Putamen (tissue), 1 donor: ENCODE results near the gene LGALS14.
"Not testable (repeated sequence)": the region's sequence is repeated elsewhere in the genome, so short reads cannot be mapped to it uniquely, and the experiment has no call there.

Experiments used
- DNase-seq: peaks from one replicate; pipeline ENCODE4 v3.0.0-alpha.2; 2016; ENCODE audit warnings: low spot score

The LGALS14 gene

DNA sequence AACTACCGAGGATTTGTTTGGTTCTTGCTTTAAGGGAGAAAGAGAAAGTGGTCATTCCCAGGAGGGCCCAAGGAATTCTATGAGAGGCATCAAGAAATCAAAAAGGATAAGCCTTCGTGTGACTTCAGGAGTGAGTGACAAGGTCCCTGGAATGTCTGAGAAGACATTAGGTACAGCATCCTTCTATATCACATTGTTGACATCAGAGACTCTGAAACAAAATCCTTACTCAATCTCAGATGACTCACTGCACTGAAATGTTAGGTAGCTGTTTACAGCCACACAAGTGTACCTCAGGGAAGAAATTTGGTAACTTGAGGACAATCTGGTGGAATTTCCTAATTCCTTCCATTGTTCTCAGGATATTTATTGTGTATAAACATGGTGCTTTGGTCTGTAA lies 7.9 kb upstream of the LGALS14 start:
- no peak for DNase-seq

- DNase-seq = no peak
Measured at GRCh38 chr19:39698535-39698934, 5.7 kb upstream of the LGALS14 start.

- no peak for DNase-seq
Measured at GRCh38 chr19:39701291-39701690, 3.0 kb upstream of the LGALS14 start.

DNA sequence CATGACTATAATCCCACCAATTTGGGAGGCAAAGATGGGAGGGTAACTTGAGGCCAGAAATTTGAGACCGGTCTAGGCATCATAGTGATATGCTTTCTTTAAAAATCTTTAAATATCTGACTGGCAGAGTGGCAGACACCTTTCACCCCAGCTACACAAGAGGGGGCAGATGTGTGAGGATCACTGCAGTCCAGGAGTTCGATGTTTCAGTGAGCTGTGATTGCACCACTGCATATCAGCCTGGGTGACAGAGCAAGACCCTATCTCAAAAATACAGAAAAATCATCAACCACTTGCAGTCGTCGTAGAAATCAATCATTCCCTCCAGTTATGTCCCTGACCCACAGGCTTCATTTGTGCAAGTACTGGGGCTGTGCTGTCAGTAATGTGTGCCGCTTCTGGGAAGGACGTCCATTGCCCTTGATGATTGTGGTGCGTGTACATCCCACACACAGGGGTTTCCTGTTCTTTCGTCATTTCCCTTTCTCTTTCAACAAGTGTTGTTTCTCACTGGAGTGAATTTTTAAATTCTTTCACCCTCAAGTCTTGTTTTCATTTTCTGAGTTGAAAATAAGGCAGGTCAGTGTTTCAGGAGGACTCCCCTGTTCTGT lies 1.4 kb downstream of the LGALS14 start:
- DNase-seq = no peak

DNA sequence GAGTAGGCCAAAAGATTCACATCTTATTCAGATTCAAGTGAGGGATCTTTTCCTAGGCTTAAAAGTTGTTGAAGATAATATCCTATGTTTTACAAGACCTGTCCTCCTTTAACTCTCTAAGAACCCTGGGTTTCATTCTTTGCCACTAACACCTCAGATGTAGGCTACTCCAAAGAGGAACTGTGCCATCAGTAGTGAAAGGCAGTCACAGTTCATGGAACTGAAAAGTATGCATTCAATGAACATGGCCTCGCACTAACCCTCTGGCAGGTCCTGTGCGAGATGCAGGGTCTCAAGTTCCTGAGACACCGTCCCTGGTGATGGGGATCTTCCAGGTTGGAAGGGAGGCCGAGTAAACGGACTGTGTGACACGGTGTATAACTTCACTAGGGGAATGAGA lies 4.3 kb downstream of the LGALS14 start:
- no peak for DNase-seq

- DNase-seq = no peak
Measured at GRCh38 chr19:39709026-39709872, 5.0 kb downstream of the LGALS14 start.

DNA sequence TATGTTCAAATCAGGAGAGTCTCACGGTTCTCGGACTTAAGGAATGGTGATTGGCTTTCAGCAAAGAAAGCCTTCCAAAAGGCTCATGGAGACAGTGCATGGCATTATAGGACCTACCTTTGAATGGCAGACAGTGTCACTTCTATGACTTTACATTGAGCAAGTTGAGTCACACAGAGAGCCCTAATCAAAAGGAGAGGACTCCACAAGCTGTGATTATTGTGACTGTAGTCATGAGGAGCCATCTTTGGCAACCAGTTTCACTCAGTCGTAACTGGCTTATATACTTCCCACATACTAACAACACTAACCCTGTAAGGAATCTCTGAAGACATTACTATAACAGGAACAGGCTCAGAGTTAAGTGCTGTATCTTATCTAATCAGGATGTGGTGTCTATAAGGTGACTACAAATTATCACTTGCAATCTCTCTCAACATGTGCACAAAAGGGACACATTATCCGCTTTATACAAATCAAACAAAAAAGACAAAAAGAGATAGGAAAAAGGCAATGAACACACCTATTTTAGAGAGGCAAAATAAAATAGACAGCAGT lies 6.1 kb downstream of the LGALS14 start:
- DNase-seq = no peak

DNA sequence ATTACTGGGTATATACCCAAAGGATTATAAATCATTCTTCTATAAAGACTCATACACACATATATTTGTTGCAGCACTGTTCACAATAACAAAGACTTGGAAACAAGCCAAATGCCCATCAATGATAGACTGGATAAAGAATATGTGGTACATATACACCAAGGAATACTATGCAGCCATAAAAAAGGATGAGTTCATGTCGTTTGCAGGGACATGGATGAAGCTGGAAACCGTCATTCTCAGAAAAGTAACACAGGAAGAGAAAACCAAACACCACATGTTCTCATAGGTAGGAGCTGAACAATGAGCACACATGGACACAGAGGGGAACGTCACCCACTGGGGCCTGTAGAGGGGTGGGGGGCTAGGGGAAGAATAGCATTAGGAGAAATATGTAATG lies 15.9 kb downstream of the LGALS14 start:
- DNase-seq = not testable (repeated sequence)

DNA sequence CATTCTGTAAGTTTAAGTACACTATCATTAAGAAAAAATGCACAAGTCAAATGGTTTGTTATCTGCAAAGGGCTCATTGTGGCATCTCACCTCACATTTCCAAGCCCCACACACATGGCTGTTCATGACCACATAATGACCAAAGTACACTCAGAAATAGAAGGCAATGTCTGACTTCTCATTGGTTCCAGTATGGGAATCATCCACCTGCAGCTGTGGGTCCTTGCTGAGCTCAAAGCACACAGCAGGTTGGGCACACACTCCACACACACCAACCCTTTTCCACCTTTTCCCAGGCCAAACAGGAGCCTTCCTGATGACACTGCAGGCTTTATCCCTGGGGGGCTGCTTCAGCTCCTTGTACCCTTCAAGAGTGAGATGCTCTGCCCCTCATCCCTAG lies 21.7 kb downstream of the LGALS14 start:
- no peak for DNase-seq

GRCh38 chr19:39727070-39727800 lies 23.0 kb downstream of the LGALS14 start:
- no peak for DNase-seq

DNA sequence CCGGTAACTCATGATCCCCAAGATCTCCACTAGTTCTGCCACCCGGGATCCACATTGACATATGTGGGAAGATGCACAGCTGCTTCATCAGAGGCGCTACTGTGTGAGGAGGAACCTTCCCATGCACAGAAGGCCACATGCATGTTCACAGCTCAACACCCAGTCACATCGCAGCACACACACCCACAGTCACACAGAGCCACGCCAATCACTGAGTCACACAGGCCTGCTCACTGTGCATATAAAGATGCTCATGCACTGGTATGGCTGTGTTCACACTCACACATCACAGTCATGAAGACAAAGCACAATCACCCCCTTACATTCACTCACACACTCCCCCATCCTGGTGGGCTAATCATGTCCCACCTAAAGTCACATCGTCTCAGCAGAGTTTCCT lies 23.8 kb downstream of the LGALS14 start:
- no peak for DNase-seq

GRCh38 chr19:39729594-39729993 lies 25.3 kb downstream of the LGALS14 start:
- DNase-seq = no peak

DNA sequence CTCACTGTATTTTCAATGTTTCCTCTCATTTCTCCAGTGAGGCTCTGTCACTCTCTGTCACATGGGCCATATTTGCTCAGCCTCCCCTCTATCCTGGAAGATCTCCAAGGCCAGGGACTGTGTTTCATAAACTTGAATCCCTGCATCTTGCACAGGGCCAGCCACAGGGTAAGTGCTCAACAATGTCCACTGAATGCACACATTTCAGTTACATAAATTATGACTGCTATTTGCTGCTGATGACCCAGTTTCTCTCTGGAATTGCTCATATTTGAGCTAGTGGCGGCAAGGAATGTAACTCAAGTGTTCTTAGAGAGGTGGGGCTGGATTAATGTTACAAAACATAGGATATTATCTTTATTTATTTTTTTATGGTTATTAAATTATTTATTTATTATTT lies 27.4 kb downstream of the LGALS14 start:
- DNase-seq = no peak

DNA sequence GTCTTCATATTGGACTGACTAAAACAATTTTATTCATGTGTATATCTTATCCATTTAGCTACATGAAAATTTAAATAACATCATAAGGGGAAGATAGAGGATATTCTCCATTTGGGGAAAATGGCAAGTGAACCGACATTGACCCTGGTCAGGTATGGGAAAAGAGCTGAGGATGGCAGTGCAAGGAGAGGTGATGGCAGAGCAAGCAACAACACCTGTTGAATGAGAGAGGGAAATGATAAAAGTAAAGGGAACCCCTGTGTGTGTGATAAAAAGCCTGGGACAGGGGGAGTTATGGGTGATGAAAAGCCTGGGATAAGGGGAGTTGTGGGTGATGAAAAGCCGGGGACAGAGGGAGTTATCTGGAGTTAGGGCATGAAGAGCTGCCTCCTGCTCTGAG lies 29.6 kb downstream of the LGALS14 start:
- no peak for DNase-seq

GRCh38 chr19:39735688-39736087 lies 31.4 kb downstream of the LGALS14 start:
- DNase-seq = no peak

DNA sequence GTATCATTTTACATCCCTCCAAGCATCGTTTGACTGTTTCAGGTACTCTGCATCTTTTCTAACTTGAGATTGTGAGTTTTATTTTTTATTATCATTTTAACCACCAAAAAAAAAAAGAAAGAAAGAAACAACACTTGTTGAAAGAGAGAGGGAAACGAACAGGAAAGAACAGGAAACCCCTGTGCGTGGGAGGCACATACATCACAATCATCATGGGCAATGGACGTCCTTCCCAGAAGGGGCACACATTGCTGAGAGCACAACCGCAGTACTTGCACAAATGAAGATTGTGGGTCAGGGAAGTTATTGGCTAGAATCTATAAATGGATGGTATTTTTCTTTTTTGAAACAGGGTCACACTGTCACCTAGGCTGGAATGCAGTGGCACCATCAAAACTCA lies 31.8 kb downstream of the LGALS14 start:
- DNase-seq = no peak

GRCh38 chr19:39737351-39737750 lies 33.1 kb downstream of the LGALS14 start:
- no peak for DNase-seq

DNA sequence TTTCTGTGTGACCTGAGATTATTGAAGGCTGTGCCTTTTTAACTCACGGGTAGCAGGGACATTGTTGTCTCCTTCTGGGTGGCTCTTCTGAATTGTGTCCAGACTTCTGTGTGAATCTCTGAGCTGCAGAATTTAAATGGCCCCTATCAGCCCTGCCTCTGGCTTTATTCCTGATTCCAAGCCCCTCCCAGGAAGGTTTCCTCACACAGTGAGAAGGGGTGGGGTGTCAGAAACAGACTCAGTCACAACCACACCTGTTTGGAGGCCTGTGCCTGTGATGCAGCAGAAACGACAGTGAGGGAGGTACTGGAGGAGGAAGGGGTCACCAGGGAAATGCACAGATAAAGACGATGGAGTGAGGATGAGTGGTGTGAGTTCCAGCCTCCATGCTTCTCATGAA lies 33.6 kb downstream of the LGALS14 start, which contains the start of gene CLC:
CLC (minus strand) TSS at position 139 of the 400 bp plus-strand sequence; CDS start at position 62, 77 bp downstream.
- DNase-seq = no peak

DNA sequence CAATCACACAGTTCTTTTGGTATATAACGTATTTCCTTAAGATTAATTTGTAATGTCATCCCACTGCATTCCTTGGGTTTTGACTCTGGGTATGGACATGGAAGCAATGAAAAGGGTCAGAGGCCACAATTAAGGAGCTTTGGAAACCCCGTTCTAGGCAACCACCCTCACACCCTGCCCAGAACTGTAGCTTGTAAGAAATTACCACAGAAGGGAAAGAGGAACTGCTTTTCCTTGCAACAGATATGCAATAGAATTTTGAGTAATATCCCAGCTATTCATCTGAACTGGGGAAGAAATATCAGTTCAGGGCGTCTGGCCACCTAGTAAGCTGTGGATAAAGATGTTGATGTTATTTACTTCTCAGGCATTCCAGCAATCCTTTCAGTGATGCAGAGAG lies 34.5 kb downstream of the LGALS14 start:
- no peak for DNase-seq

- no peak for DNase-seq
Measured at GRCh38 chr19:39740395-39740794, 36.1 kb downstream of the LGALS14 start.

DNA sequence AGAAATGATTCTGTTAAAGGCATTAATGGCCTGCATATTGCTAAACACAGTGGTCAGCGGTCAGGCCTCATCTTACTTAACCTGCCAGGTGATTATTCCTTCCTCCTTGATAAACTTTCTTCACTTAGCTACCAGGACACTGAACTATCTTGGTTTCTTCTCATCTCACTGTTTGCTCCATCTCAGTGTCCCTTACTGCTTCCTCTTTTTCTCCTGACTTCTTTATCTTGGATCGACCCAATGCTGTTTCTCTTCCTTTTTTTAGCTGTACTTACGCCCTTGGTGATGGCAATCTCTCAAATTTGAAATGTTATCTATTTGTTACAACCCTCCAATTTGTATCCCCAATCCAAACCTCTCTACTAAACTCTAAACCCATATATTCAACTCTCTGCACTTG lies 41.4 kb downstream of the LGALS14 start:
- no peak for DNase-seq

GRCh38 chr19:39746836-39747529 lies 42.7 kb downstream of the LGALS14 start:
- no peak for DNase-seq
